Keratinocyte (primary cell): ENCODE measurements around the gene ENTPD7. TPM values are rescaled to one million over a fixed set of nuclear protein-coding genes. Genes with fewer than 3 reads are reported as not detected.

Experiments used
- DNase-seq: peaks from one replicate; pipeline ENCODE4 v3.0.0-alpha.2; 2011; ENCODE audit warnings: low read depth, missing footprints, low spot score
- FAIRE-seq: peaks from 2 replicates; lab custom pipeline; 2011; peaks lifted over from hg19 to GRCh38; lab: Jason Lieb, UNC
- H2AFZ ChIP-seq: 2 replicates; pipeline ENCODE4 v1.6.0; 2012; ENCODE audit warnings: low read length, control low read depth, inconsistent platforms; ENCODE audit not compliant: control insufficient read depth
- H3K27ac ChIP-seq: 2 replicates; pipeline ENCODE4 v1.5.1; 2011; ENCODE audit warnings: low read length; ENCODE audit not compliant: control insufficient read depth, insufficient read depth
- H3K27me3 ChIP-seq: 3 replicates; pipeline ENCODE4 v1.6.0; 2011; ENCODE audit warnings: low read length; ENCODE audit not compliant: control insufficient read depth, insufficient read depth; ENCODE audit errors: extremely low read depth
- H3K36me3 ChIP-seq, 2 experiments: 2 replicates in 1 of 2; 3 replicates in 1 of 2; pipeline ENCODE4 v1.5.1; 2011; ENCODE audit warnings: low read length in 2 of 2, mild to moderate bottlenecking in 1 of 2; ENCODE audit not compliant: control insufficient read depth in 2 of 2, insufficient read depth in 2 of 2; ENCODE audit errors: extremely low read depth in 1 of 2
- H3K4me1 ChIP-seq: 3 replicates; pipeline ENCODE4 v1.5.1; 2011; ENCODE audit warnings: low read length; ENCODE audit not compliant: control insufficient read depth, insufficient read depth; ENCODE audit errors: extremely low read depth
- H3K4me2 ChIP-seq: 3 replicates; pipeline ENCODE4 v1.6.0; 2011; ENCODE audit warnings: low read depth, low read length; ENCODE audit not compliant: control insufficient read depth, insufficient read depth; ENCODE audit errors: extremely low read depth
- H3K4me3 ChIP-seq, 3 experiments: fragments of 200-600 bp in 1 of 3; sonication (generic) in 1 of 3; 2 replicates in 2 of 3; 3 replicates in 1 of 3; pipeline ENCODE4 v1.5.1; 2011 to 2016; ENCODE audit warnings: low read length in 3 of 3, mild to moderate bottlenecking in 3 of 3, control low read depth in 2 of 3, inconsistent platforms in 1 of 3, low read depth in 1 of 3, mixed read lengths in 1 of 3, mixed run types in 1 of 3, moderate library complexity in 1 of 3; ENCODE audit not compliant: control insufficient read depth in 2 of 3, insufficient read depth in 2 of 3; ENCODE audit errors: extremely low read depth in 1 of 3
- H3K79me2 ChIP-seq: 2 replicates; pipeline ENCODE4 v1.6.0; 2012; ENCODE audit warnings: low read length; ENCODE audit not compliant: control insufficient read depth, insufficient read depth
- H3K9ac ChIP-seq: 3 replicates; pipeline ENCODE4 v1.6.0; 2011; ENCODE audit warnings: low read length; ENCODE audit not compliant: control insufficient read depth, insufficient read depth; ENCODE audit errors: extremely low read depth
- H3K9me1 ChIP-seq: 3 replicates; pipeline ENCODE4 v1.6.0; 2011; ENCODE audit warnings: low read length; ENCODE audit not compliant: control insufficient read depth, insufficient read depth; ENCODE audit errors: extremely low read depth
- H3K9me3 ChIP-seq: 2 replicates; pipeline ENCODE4 v1.5.1; 2012; ENCODE audit warnings: low read depth, low read length; ENCODE audit not compliant: control insufficient read depth
- H4K20me1 ChIP-seq: 3 replicates; pipeline ENCODE4 v1.6.0; 2011; ENCODE audit warnings: low read length; ENCODE audit not compliant: control insufficient read depth, insufficient read depth; ENCODE audit errors: extremely low read depth
- EZH2 ChIP-seq: IDR thresholded peaks from one replicate; pipeline ENCODE4 v1.6.1; 2012; ENCODE audit warnings: inconsistent platforms, mild to moderate bottlenecking, low read length, moderate library complexity
- dilution Hi-C: fragments of 300-500 bp; cut with MboI; formaldehyde crosslinking; loops from one replicate; pipeline ENCODE4 v1.7.0; 2020; ENCODE audit warnings: low sequenced_read_pairs; ENCODE audit not compliant: extremely low pct_ligation_motif_present
- polyA plus RNA-seq, 5 experiments: library from polyadenylated mRNA; depleted of rRNA in 3 of 5; stranded (reverse) in 3 of 5; stranded (forward) in 1 of 5; unstranded in 1 of 5; fragments of >200 nt; gene quantifications; 1 replicate in 1 of 5; 2 replicates in 3 of 5; 3 replicates in 1 of 5; pipeline versions ENCODE4 v1.2.1 to v1.2.3, GENCODE V29; 2011 to 2012; ENCODE audit warnings: missing spikeins in 2 of 5, low read depth in 1 of 5, low replicate concordance in 1 of 5
- TF ChIP-seq, protein P1 (sequence below), 3 experiments: IDR thresholded peaks in 1 of 3; conservative IDR thresholded peaks in 1 of 3; optimal IDR thresholded peaks in 1 of 3; 2 replicates in 2 of 3; 3 replicates in 1 of 3; pipeline versions ENCODE3 to v1.5.1; 2011; ENCODE audit warnings: low read length in 3 of 3, mild to moderate bottlenecking in 3 of 3, moderate library complexity in 2 of 3, control low read depth in 1 of 3, inconsistent platforms in 1 of 3; ENCODE audit not compliant: insufficient read depth in 2 of 3; ENCODE audit errors: extremely low read depth in 1 of 3

Gene ENTPD7
- polyA plus RNA-seq, 1 donor (not counting 4 experiments of a cell fraction or from before 2014, with no cell fraction given): 18.1 TPM

DNA sequence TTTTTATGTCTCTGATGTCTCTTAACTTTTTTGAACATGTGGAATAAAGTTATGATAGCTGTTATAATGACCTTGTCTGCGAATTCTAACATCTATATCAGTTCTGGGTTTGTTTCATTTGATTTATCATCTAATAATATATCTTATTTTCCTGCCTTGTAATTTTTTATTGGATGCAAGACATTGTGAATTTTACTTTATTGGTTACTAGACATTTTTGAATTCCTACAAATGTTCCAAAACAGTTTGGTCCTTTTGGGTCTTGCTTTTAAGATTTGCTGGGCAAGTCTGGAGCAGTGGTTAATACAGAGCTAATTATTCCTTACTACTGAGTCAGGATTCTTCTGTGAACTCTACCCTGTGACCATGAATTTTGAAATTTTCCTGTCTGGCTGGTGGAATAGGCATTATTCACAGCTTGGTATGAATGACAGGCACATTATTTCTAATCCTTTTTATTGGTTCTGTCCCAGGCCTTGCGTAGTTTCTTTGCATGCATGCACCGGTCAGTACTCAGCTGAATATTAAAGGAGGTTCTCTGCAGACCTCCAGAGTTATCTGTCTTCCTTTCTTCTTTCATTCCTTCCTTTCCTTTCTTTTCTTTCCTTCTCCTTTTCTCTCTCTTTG lies 81.7 kb downstream of the ENTPD7 start:
- no peak overlapping the region for H3K27ac ChIP-seq
- no peaks in the 10 kb centered on the region for H3K27me3 ChIP-seq
- H3K9me3 ChIP-seq: no peaks in the 10 kb centered on the region
- no peaks in the 10 kb centered on the region for H4K20me1 ChIP-seq
- dilution Hi-C loops: no loop called here
- TF ChIP-seq, protein P1, sequence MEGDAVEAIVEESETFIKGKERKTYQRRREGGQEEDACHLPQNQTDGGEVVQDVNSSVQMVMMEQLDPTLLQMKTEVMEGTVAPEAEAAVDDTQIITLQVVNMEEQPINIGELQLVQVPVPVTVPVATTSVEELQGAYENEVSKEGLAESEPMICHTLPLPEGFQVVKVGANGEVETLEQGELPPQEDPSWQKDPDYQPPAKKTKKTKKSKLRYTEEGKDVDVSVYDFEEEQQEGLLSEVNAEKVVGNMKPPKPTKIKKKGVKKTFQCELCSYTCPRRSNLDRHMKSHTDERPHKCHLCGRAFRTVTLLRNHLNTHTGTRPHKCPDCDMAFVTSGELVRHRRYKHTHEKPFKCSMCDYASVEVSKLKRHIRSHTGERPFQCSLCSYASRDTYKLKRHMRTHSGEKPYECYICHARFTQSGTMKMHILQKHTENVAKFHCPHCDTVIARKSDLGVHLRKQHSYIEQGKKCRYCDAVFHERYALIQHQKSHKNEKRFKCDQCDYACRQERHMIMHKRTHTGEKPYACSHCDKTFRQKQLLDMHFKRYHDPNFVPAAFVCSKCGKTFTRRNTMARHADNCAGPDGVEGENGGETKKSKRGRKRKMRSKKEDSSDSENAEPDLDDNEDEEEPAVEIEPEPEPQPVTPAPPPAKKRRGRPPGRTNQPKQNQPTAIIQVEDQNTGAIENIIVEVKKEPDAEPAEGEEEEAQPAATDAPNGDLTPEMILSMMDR (optimal IDR thresholded peaks at IDR 0.05 in 1 of 3, IDR thresholded peaks at IDR 0.05 in 1 of 3, conservative IDR thresholded peaks at IDR 0.05 in 1 of 3; ENCODE audit: extremely low read depth in 1 of 3, insufficient read depth in 2 of 3, low read length in 3 of 3): no peak
- no peak for TF ChIP-seq EZH2
- peaks cover 3% of the 10 kb centered on the region for H3K79me2 ChIP-seq
- H3K4me1 ChIP-seq: no peaks in the 10 kb centered on the region
- no peak overlapping the region for H3K9ac ChIP-seq
- DNase-seq (no peak), FAIRE-seq (no peak)
- H3K9me1 ChIP-seq: no peaks in the 10 kb centered on the region
- peaks cover 14 to 33% of the 10 kb centered on the region in 2 experiments for H3K36me3 ChIP-seq
- H2AFZ ChIP-seq: no peak overlapping the region
- H3K4me3 ChIP-seq: no peak overlapping the region
- no peak overlapping the region for H3K4me2 ChIP-seq

DNA sequence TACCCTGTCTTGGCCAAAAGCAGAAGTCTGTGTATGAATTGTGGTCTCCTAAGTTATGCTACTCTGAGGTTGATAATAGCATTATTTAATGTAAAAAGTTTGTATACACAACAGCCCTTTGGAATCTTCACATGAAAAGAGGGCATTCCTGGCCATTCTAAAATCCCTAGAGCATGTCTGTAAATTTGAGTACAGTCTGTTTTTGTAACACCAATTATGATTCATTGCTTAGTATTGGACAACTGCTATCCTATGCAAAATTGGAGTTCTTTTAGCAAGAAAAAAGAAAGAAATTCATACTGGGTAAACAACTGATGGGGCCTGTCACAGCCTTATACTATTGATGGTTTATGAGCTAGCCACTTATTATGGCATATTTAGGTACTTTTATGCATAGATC lies 82.9 kb downstream of the ENTPD7 start:
- peaks cover 12 to 30% of the 10 kb centered on the region in 2 experiments for H3K36me3 ChIP-seq
- no peaks in the 10 kb centered on the region for H3K9me3 ChIP-seq
- H4K20me1 ChIP-seq: no peaks in the 10 kb centered on the region
- no peak overlapping the region for H3K27ac ChIP-seq
- no peak overlapping the region for H3K4me3 ChIP-seq
- dilution Hi-C loops: no loop called here
- H3K9ac ChIP-seq: no peak overlapping the region
- H3K9me1 ChIP-seq: no peaks in the 10 kb centered on the region
- H3K79me2 ChIP-seq: peaks cover 3% of the 10 kb centered on the region
- TF ChIP-seq EZH2: no peak
- TF ChIP-seq, protein P1 (optimal IDR thresholded peaks at IDR 0.05 in 1 of 3, IDR thresholded peaks at IDR 0.05 in 1 of 3, conservative IDR thresholded peaks at IDR 0.05 in 1 of 3; ENCODE audit: extremely low read depth in 1 of 3, insufficient read depth in 2 of 3, low read length in 3 of 3): no peak
- H3K4me1 ChIP-seq: no peaks in the 10 kb centered on the region
- DNase-seq (no peak), FAIRE-seq (no peak)
- H2AFZ ChIP-seq: no peak overlapping the region
- no peaks in the 10 kb centered on the region for H3K27me3 ChIP-seq
- no peak overlapping the region for H3K4me2 ChIP-seq
